Measurements from ENCODE around the gene USP13.
"Not testable (repeated sequence)": the region's sequence is repeated elsewhere in the genome, so short reads cannot be mapped to it uniquely, and the experiment has no call there.

The USP13 gene

GRCh38 chr3:179775416-179776122 is 122.7 kb downstream of the USP13 start:
- peaks cover 20 to 58% (median 33%) of the 10 kb centered on the region in 3 donors for H3K36me3 ChIP-seq

GRCh38 chr3:179782841-179783240 is 130.0 kb downstream of the USP13 start:
- H3K4me1 ChIP-seq; H3K27ac ChIP-seq; intact Hi-C loops (cut with DNase I; ENCODE audit: low total_unique reads); DNase-seq; H3K9me3 ChIP-seq; H3K4me3 ChIP-seq; H3K27me3 ChIP-seq: not testable (repeated sequence)
- peaks cover 24 to 54% (median 27%) of the 10 kb centered on the region in 3 donors for H3K36me3 ChIP-seq

More at GRCh38 chr3:179775416-179776122, 122.7 kb downstream of the USP13 start:
- TF ChIP-seq CTCF (IDR thresholded peaks at IDR 0.05): no peak
- Histone ChIP-seq H3K9me3 (no peaks in the 10 kb centered on the region), H3K4me1 (no peaks in the 10 kb centered on the region), H3K27me3 (no peaks in the 10 kb centered on the region), H3K27ac (no peak overlapping the region), H3K4me3 (no peak overlapping the region)
- intact Hi-C loops (cut with DNase I; ENCODE audit: low total_unique reads): no loop called here
- DNase-seq: no peak

- H3K36me3 ChIP-seq: peaks cover 5 to 22% (median 16%) of the 10 kb centered on the region in 3 donors
- no peak for TF ChIP-seq CTCF (IDR thresholded peaks at IDR 0.05)
- H3K4me1 ChIP-seq: no peaks in the 10 kb centered on the region
- intact Hi-C loops (cut with DNase I; ENCODE audit: low total_unique reads): no loop called here
- no peak overlapping the region for H3K27ac ChIP-seq
- H3K9me3 ChIP-seq: no peaks in the 10 kb centered on the region
- H3K4me3 ChIP-seq: no peak overlapping the region
- no peaks in the 10 kb centered on the region for H3K27me3 ChIP-seq
- DNase-seq: no peak
Observed at GRCh38 chr3:179788996-179789395, 136.2 kb downstream of the USP13 start.

- DNase-seq: no peak
- Histone ChIP-seq H3K27me3 (no peaks in the 10 kb centered on the region), H3K36me3 (peaks cover 0 to 10% (median 5%) of the 10 kb centered on the region in 3 donors), H3K4me1 (no peaks in the 10 kb centered on the region), H3K27ac (no peak overlapping the region), H3K4me3 (no peak overlapping the region), H3K9me3 (no peaks in the 10 kb centered on the region)
- intact Hi-C loops (cut with DNase I; ENCODE audit: low total_unique reads): no loop called here
- TF ChIP-seq CTCF (IDR thresholded peaks at IDR 0.05): no peak
Observed at GRCh38 chr3:179791793-179792192, 139.0 kb downstream of the USP13 start.

- H3K9me3 ChIP-seq: no peaks in the 10 kb centered on the region
- H3K4me1 ChIP-seq: no peaks in the 10 kb centered on the region
- H3K27me3 ChIP-seq: no peaks in the 10 kb centered on the region
- no peak for DNase-seq
- no peak for TF ChIP-seq CTCF (IDR thresholded peaks at IDR 0.05)
- intact Hi-C loops (cut with DNase I; ENCODE audit: low total_unique reads): no loop called here
- H3K27ac ChIP-seq: no peak overlapping the region
- H3K4me3 ChIP-seq: no peak overlapping the region
- H3K36me3 ChIP-seq: peaks cover 0 to 5% (median 0%) of the 10 kb centered on the region in 3 donors
Observed at GRCh38 chr3:179794355-179794754, 141.5 kb downstream of the USP13 start.

- intact Hi-C loops (cut with DNase I; ENCODE audit: low total_unique reads): no loop called here
- no peak overlapping the region for H3K4me3 ChIP-seq
Observed at GRCh38 chr3:179796421-179796820, 143.6 kb downstream of the USP13 start.

More at GRCh38 chr3:179796421-179796820, 143.6 kb downstream of the USP13 start:
- Histone ChIP-seq H3K27ac (no peak overlapping the region), H3K27me3 (no peaks in the 10 kb centered on the region), H3K9me3 (no peaks in the 10 kb centered on the region), H3K36me3 (no peaks in the 10 kb centered on the region), H3K4me1 (no peaks in the 10 kb centered on the region)
- TF ChIP-seq CTCF (IDR thresholded peaks at IDR 0.05): no peak
- DNase-seq: no peak
